B cell (primary cell): Measurements from ENCODE around the gene ELFN1. TPM values are rescaled to one million over a fixed set of nuclear protein-coding genes. Genes with fewer than 3 reads are reported as not detected.

ENCODE experiments used
- ATAC-seq: fragments of 200-7000 bp; cut with Tn5 transposase; one replicate; pipeline ENCODE4 v1.10.0; 2021; ENCODE audit warnings: low read depth, mild to moderate bottlenecking, moderate number of reproducible peaks, moderate library complexity
- CTCF ChIA-PET: fragments of 350-600 bp; sonication (Branson Sonifier 250); formaldehyde crosslinking; loops from one replicate; lab custom pipeline; 2021; ENCODE audit warnings: antibody characterized with exemption, inconsistent platforms; lab: Charles Lee
- POLR2A ChIA-PET: fragments of 350-600 bp; sonication (Branson Sonifier 250); formaldehyde crosslinking; loops from one replicate; lab custom pipeline; 2021; ENCODE audit warnings: antibody characterized with exemption; lab: Charles Lee
- DNase-seq: peaks from one replicate; pipeline ENCODE4 v3.0.0; 2013
- H2AFZ ChIP-seq: 2 replicates; pipeline ENCODE4 v1.6.1; 2012; ENCODE audit warnings: mild to moderate bottlenecking, low read depth, low read length; ENCODE audit not compliant: insufficient read depth, poor library complexity, severe bottlenecking
- H3K27ac ChIP-seq, 2 donors: 1 replicate in 1 of 2; 2 replicates in 1 of 2; pipeline ENCODE4 v1.5.1; 2012 to 2013; ENCODE audit warnings: low read length in 2 of 2, mild to moderate bottlenecking in 2 of 2, moderate library complexity in 1 of 2
- H3K27me3 ChIP-seq, 4 experiments: fragments of 200-600 bp in 1 of 4; sonication (generic) in 1 of 4; replicated peaks in 1 of 4; 1 replicate in 2 of 4; 2 replicates in 2 of 4; pipeline versions ENCODE4 v1.6.1 to v1.7.0; 2013 to 2016; ENCODE audit warnings: low read length in 3 of 4, mild to moderate bottlenecking in 2 of 4, mixed read lengths in 1 of 4, moderate library complexity in 1 of 4; ENCODE audit not compliant: insufficient read depth in 4 of 4, control insufficient read depth in 3 of 4; ENCODE audit errors: control extremely low read depth in 1 of 4
- H3K36me3 ChIP-seq, 2 experiments: replicated peaks in 1 of 2; 1 replicate in 1 of 2; 2 replicates in 1 of 2; pipeline versions ENCODE4 v1.6.1 to v1.7.1; 2013; ENCODE audit warnings: low read length in 1 of 2; ENCODE audit not compliant: insufficient read depth in 2 of 2, control insufficient read depth in 1 of 2; ENCODE audit errors: control extremely low read depth in 1 of 2, extremely low read depth in 1 of 2
- H3K4me1 ChIP-seq, 2 donors: fragments of 200-600 bp in 1 of 2; sonication (generic) in 1 of 2; 1 replicate in 1 of 2; 2 replicates in 1 of 2; pipeline versions ENCODE4 v1.5.1 to v1.6.1; 2013 to 2017; ENCODE audit warnings: low read length in 2 of 2; ENCODE audit not compliant: control insufficient read depth in 2 of 2, insufficient read depth in 2 of 2
- H3K4me2 ChIP-seq: replicated peaks from 2 replicates; pipeline ENCODE3; 2012; ENCODE audit warnings: mild to moderate bottlenecking, low read depth, low read length; ENCODE audit not compliant: poor library complexity, severe bottlenecking
- H3K4me3 ChIP-seq, 5 experiments: fragments of 200-600 bp in 1 of 5; sonication (generic) in 1 of 5; 1 replicate in 3 of 5; 2 replicates in 2 of 5; pipeline versions ENCODE4 v1.5.1 to v1.7.0; 2011 to 2016; ENCODE audit warnings: low read length in 4 of 5, mild to moderate bottlenecking in 4 of 5, low read depth in 2 of 5, control low read depth in 1 of 5, moderate library complexity in 1 of 5; ENCODE audit not compliant: insufficient read depth in 1 of 5; ENCODE audit errors: control extremely low read depth in 1 of 5, extremely low read depth in 1 of 5
- H3K79me2 ChIP-seq: fragments of 200-600 bp; sonication (generic); one replicate; pipeline ENCODE4 v1.6.0; 2016; ENCODE audit warnings: low read length; ENCODE audit not compliant: control insufficient read depth, insufficient read depth
- H3K9ac ChIP-seq: fragments of 200-600 bp; sonication (generic); 2 replicates; pipeline ENCODE4 v1.6.1; 2017; ENCODE audit warnings: mild to moderate bottlenecking, low read length, moderate library complexity
- H3K9me3 ChIP-seq, 3 donors: one replicate each; pipeline versions ENCODE4 v1.6.1 to v1.7.1; 2013; ENCODE audit warnings: low read length in 2 of 3; ENCODE audit not compliant: control insufficient read depth in 2 of 3, insufficient read depth in 1 of 3; ENCODE audit errors: control extremely low read depth in 1 of 3
- H4K20me1 ChIP-seq: 2 replicates; pipeline ENCODE4 v1.6.0; 2012; ENCODE audit warnings: mild to moderate bottlenecking, low read length; ENCODE audit not compliant: insufficient read depth, control insufficient read depth, poor library complexity, severe bottlenecking
- H3K27ac Mint-ChIP-seq: one replicate; pipeline ENCODE4 v1.8.0; 2021; ENCODE audit warnings: mixed read lengths
- H3K27me3 Mint-ChIP-seq: one replicate; pipeline ENCODE4 v1.8.0; 2021; ENCODE audit warnings: mixed read lengths
- H3K4me1 Mint-ChIP-seq: one replicate; pipeline ENCODE4 v1.8.0; 2021; ENCODE audit warnings: mixed read lengths
- H3K4me3 Mint-ChIP-seq: one replicate; pipeline ENCODE4 v1.8.0; 2021; ENCODE audit warnings: mixed read lengths
- H3K9me3 Mint-ChIP-seq: one replicate; pipeline ENCODE4 v1.8.0; 2022; ENCODE audit warnings: mixed read lengths; ENCODE audit not compliant: insufficient read depth
- EZH2 ChIP-seq: IDR thresholded peaks from 2 replicates; pipeline ENCODE4 v1.6.1; 2012; ENCODE audit warnings: borderline replicate concordance, low read depth, mild to moderate bottlenecking, moderate library complexity, low read length; ENCODE audit not compliant: insufficient read depth, poor library complexity, severe bottlenecking
- WGBS: methylation state at CpG from one replicate; pipeline ENCODE4 v1.1.5; 2013; ENCODE audit warnings: missing lambda C conversion rate; ENCODE audit not compliant: insufficient coverage; 5-methylcytosine and 5-hydroxymethylcytosine counted together
- intact Hi-C: fragments of 100-400 bp; cut with micrococcal nuclease; formaldehyde crosslinking; loops from one replicate; pipeline ENCODE4 v1.10.0; 2022
- polyA plus RNA-seq: library from polyadenylated mRNA; depleted of rRNA; stranded (reverse); fragments of >200 nt; gene quantifications from 2 replicates; pipeline ENCODE4 v1.2.3, GENCODE V29; 2012
- total RNA-seq, 2 donors: library from RNA; stranded (reverse); fragments of 120-200 nt in 1 of 2; gene quantifications; 1 replicate in 1 of 2; 2 replicates in 1 of 2; pipeline versions ENCODE4 v1.2.3 to v1.2.4, GENCODE V29; 2013 to 2022
- TF ChIP-seq, protein P1 (sequence below): fragments of 200-600 bp; IDR thresholded peaks from one replicate; pipeline ENCODE4 v1.8.0; 2022; ENCODE audit warnings: antibody characterized with exemption, mild to moderate bottlenecking

Gene ELFN1
- total and polyA plus RNA-seq, 2 donors (not counting 1 experiment from before 2014, with no cell fraction given), result 0.12 TPM; not detected in 1

DNA sequence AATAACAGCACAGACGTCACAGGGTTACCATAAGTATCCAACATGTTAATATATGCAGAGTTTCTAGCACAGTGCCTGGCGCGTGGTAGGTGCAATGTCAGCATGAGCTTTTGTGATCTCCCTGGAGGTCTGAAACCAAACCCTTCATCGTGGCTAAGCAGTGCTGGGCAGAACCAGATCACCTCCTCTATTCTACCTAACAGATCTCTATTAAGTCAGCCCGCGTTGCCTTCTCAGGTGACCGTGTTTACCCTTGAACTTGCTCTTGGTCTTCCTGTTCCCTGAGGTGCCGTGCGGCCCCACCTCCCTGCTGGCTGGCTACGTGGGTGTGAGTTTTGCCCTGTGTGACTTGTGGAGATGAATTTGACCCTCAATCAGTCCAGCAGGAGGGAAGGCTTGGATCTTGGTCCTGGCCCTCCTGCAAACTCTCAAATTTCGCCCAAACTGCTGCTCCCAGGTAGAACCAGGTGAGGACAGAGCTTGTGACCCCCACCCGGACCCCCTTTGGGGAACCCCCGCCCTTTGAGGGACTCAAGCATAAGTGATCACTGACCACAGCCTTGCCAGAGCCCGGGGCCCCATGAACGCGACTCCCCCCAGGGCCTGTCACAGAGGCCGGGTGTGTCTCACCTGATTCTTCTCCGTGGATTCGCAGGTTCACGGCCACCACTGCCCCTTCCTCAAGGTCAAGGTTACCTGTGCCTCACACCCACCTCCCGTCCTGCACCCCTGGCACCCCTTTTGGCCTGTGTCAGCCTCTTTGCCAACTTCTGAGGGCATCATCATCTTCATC lies 54.2 kb downstream of the ELFN1 start:
- no peak for ATAC-seq
- H3K9me3 ChIP-seq, result peaks cover 0 to 41% (median 0%) of the 10 kb centered on the region in 3 donors
- DNase-seq, result no peak
- H4K20me1 ChIP-seq, result no peaks in the 10 kb centered on the region
- peaks cover 10% of the 10 kb centered on the region for H3K27me3 Mint-ChIP-seq
- intact Hi-C loops, result no loop called here
- H3K4me3 Mint-ChIP-seq, result no peak overlapping the region
- no peaks in the 10 kb centered on the region for H3K9me3 Mint-ChIP-seq
- no peaks in the 10 kb centered on the region for H3K4me1 ChIP-seq
- no peak overlapping the region for H3K4me3 ChIP-seq
- H3K27ac ChIP-seq, result no peak overlapping the region
- H3K79me2 ChIP-seq, result no peaks in the 10 kb centered on the region
- H3K27me3 ChIP-seq, result no peaks in the 10 kb centered on the region
- no peaks in the 10 kb centered on the region for H3K36me3 ChIP-seq
- no peak overlapping the region for H3K27ac Mint-ChIP-seq
- TF ChIP-seq EZH2, result no peak
- TF ChIP-seq, protein P1, sequence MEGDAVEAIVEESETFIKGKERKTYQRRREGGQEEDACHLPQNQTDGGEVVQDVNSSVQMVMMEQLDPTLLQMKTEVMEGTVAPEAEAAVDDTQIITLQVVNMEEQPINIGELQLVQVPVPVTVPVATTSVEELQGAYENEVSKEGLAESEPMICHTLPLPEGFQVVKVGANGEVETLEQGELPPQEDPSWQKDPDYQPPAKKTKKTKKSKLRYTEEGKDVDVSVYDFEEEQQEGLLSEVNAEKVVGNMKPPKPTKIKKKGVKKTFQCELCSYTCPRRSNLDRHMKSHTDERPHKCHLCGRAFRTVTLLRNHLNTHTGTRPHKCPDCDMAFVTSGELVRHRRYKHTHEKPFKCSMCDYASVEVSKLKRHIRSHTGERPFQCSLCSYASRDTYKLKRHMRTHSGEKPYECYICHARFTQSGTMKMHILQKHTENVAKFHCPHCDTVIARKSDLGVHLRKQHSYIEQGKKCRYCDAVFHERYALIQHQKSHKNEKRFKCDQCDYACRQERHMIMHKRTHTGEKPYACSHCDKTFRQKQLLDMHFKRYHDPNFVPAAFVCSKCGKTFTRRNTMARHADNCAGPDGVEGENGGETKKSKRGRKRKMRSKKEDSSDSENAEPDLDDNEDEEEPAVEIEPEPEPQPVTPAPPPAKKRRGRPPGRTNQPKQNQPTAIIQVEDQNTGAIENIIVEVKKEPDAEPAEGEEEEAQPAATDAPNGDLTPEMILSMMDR, result no peak
- ChIA-PET POLR2A (no interaction called here), CTCF (no interaction called here)
- H2AFZ ChIP-seq, result no peak overlapping the region
- WGBS, result 86% methylated on average over 21 of the region's 21 CpGs
- no peaks in the 10 kb centered on the region for H3K4me1 Mint-ChIP-seq
- H3K9ac ChIP-seq, result no peak overlapping the region
- H3K4me2 ChIP-seq, result no peak overlapping the region

DNA sequence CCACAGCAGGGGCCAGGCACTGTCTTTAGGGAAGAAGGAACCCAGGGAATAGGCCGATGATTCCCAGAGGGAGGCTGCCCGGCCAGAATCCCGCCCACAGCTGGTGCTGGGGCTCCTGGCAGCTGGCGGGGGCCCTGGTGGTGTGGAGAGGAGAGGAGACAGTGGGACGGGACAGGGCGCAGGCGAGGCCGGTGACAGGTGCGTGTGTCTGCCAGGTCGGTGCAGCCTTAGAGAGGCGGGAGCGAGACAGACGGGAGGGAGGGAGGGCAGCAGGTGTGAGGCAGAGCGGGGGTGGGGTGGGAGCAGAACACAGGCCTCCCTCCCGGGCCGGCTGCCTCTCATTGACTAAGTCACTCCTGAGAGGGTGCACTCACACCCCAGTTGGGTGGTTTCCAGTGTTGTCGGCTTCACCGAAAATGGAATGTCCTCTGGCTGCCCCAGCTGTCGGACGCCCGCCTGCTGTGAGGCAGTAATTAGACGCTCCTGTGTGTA lies 55.2 kb downstream of the ELFN1 start:
- Histone ChIP-seq H3K36me3 (no peaks in the 10 kb centered on the region), H3K9ac (no peak overlapping the region), H3K4me1 (no peaks in the 10 kb centered on the region), H3K27ac (no peak overlapping the region), H2AFZ (no peak overlapping the region), H3K4me3 (no peak overlapping the region), H3K79me2 (no peaks in the 10 kb centered on the region), H3K4me2 (no peak overlapping the region), H3K9me3 (peaks cover 0 to 49% (median 0%) of the 10 kb centered on the region in 3 donors), H3K27me3 (no peaks in the 10 kb centered on the region), H4K20me1 (no peaks in the 10 kb centered on the region)
- Mint-ChIP-seq H3K4me3 (no peak overlapping the region), H3K27me3 (peaks cover 10% of the 10 kb centered on the region), H3K9me3 (no peaks in the 10 kb centered on the region), H3K4me1 (no peaks in the 10 kb centered on the region), H3K27ac (no peak overlapping the region)
- intact Hi-C loops, result no loop called here
- WGBS, result 83% methylated on average over 22 of the region's 22 CpGs
- no peak for DNase-seq
- CTCF ChIA-PET, result no interaction called here
- ATAC-seq, result no peak
- TF ChIP-seq, protein P1, result no peak
- no peak for TF ChIP-seq EZH2
- POLR2A ChIA-PET, result no interaction called here
